ENCODE results near the gene DEPDC7. TPM values are rescaled to one million over a fixed set of nuclear protein-coding genes. Genes with fewer than 3 reads are reported as not detected.
"Not testable (repeated sequence)": the region's sequence is repeated elsewhere in the genome, so short reads cannot be mapped to it uniquely, and the experiment has no call there.

Gene DEPDC7
- total RNA-seq (1 to 10 TPM in 6 of 7 donors, under 1 TPM in 1; 0.69 to 3.2 (median 2.0) TPM), polyA plus RNA-seq (1 to 10 TPM in 1 of 2 donors, under 1 TPM in 1; 0.98 to 1.6 TPM)
- long read RNA-seq, donor 1, transcript DEPDC7-201 (9 exons, 1,755 nt): major isoform, 8 of 8 reads
- long read RNA-seq, donor 1, partial matches to known transcripts: 0 of 8 reads
- long read RNA-seq, donor 1, other reads (novel, unspliced or antisense): 0 of 8 reads
- long read RNA-seq, donor 2, transcript DEPDC7-201 (9 exons, 1,755 nt): major isoform, 9 of 10 reads
- long read RNA-seq, donor 2, partial matches to known transcripts: 0 of 10 reads
- long read RNA-seq, donor 2, other reads (novel, unspliced or antisense): 0 of 10 reads
- long read RNA-seq, donor 3, partial matches to known transcripts: 0 of 4 reads
- long read RNA-seq, donor 3, other reads (novel, unspliced or antisense): 2 of 4 reads

GRCh38 chr11:33015621-33016551 is at the start of gene DEPDC7:
Gene DEPDC7 (plus strand): TSS chr11:33015878. CDS start chr11:33015956, 78 bp downstream.
- H3K27ac ChIP-seq: peak within 1 kb of the TSS in 1 of 2 donors; percentile 63
- peaks cover 3% of the 10 kb centered on the region for H3K4me1 ChIP-seq (ENCODE audit: insufficient read depth)
- peak; percentile 87 to 96 (median 93) for DNase-seq
- peak within 1 kb of the TSS; percentile 51 for H3K4me3 ChIP-seq
- H3K27me3 ChIP-seq: no peaks in the 10 kb centered on the region
- H3K9me3 ChIP-seq: no peaks in the 10 kb centered on the region
- intact Hi-C loops (cut with DNase I): no loop called here
- no peaks in the 10 kb centered on the region for H3K36me3 ChIP-seq
- TF ChIP-seq POLR2A (IDR thresholded peaks at IDR 0.05) (peak; percentile 19), EP300 (IDR thresholded peaks at IDR 0.05) (no peak)
- 1 to 2% (median 2%) methylated on average over 43 to 89 of the region's 89 CpGs for WGBS, 3 donors

DNA sequence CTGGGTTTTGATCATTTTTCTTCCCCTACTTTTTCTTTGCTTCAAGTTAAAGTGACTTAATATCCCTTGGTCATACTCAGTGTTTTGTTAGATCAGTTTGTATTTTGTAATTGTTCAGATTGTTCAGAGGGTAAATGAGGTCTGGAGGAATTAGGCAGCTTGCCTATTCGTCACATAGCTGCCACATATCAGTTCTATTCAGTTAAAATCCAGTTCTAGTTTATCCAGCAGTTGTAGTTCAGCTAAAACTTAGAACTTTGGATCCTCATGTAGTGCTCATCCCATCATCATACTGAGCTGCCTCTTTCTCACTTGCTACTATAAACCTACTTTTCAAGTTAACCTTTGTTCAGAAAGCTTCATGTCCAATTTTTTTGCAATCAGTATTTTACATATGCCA is 47.1 kb upstream of the DEPDC7 start:
- no peak for DNase-seq
- TF ChIP-seq EP300 (IDR thresholded peaks at IDR 0.05): no peak
- TF ChIP-seq POLR2A (IDR thresholded peaks at IDR 0.05): no peak
- TF ChIP-seq, protein P1, sequence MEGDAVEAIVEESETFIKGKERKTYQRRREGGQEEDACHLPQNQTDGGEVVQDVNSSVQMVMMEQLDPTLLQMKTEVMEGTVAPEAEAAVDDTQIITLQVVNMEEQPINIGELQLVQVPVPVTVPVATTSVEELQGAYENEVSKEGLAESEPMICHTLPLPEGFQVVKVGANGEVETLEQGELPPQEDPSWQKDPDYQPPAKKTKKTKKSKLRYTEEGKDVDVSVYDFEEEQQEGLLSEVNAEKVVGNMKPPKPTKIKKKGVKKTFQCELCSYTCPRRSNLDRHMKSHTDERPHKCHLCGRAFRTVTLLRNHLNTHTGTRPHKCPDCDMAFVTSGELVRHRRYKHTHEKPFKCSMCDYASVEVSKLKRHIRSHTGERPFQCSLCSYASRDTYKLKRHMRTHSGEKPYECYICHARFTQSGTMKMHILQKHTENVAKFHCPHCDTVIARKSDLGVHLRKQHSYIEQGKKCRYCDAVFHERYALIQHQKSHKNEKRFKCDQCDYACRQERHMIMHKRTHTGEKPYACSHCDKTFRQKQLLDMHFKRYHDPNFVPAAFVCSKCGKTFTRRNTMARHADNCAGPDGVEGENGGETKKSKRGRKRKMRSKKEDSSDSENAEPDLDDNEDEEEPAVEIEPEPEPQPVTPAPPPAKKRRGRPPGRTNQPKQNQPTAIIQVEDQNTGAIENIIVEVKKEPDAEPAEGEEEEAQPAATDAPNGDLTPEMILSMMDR (IDR thresholded peaks at IDR 0.05): no peak
- no peak overlapping the region for H3K27ac ChIP-seq
- H3K4me1 ChIP-seq (ENCODE audit: insufficient read depth): no peaks in the 10 kb centered on the region
- intact Hi-C loops (cut with DNase I): loop anchor here in 3 of 4 donors (5.0 to 10.0 kb wide), 2 partner anchors 96 to 99 kb away; no protein-coding TSS in a partner anchor
- no peaks in the 10 kb centered on the region for H3K27me3 ChIP-seq
- 58 to 72% (median 63%) methylated on average over 1 of the region's 1 CpG for WGBS, 3 donors
- H3K36me3 ChIP-seq: no peaks in the 10 kb centered on the region
- no peak overlapping the region for H3K4me3 ChIP-seq
- no peaks in the 10 kb centered on the region for H3K9me3 ChIP-seq

DNA sequence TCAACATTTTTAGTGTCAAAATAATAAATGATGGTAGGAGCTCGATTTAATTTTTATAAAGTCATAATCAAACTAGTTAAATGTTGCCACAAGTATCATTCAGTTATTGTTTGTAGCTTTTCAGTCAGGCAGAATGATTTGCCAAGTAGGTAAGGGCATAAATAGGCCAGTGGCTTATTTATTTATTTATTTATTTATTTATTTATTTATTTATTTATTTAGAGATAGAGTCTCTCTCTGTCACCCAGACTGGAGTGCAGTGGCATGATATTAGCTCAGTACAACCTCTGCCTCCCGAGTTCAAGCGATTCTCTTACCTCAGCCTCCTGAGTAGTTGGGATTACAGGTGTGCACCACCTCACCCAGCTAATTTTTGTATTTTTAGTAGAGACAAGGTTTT is 43.4 kb upstream of the DEPDC7 start:
- 93 to 95% (median 94%) methylated on average over 3 of the region's 3 CpGs for WGBS, 3 donors
- H3K27me3 ChIP-seq; intact Hi-C loops (cut with DNase I); H3K4me1 ChIP-seq (ENCODE audit: insufficient read depth); H3K36me3 ChIP-seq; H3K4me3 ChIP-seq; H3K27ac ChIP-seq; H3K9me3 ChIP-seq; DNase-seq: not testable (repeated sequence)

DNA sequence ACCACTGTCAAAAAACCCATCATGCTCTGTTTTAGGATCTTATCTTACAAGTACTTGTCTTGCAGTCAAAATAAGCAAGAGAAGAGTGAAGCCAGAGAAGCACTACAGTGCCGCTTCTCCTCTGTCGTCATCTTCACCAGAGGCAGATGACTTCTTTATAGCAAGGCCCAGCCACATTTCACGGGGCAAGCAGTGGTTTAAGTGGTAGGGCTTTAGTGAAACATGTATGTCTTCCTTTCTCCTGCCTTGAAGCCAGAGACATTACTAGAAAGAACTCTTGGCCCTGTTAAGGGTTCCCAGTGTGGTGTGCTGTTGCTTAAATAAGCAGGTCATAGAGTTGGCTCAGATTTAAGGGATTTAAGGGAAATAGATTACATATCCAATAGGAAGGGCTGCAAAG is 42.9 kb upstream of the DEPDC7 start:
- Histone ChIP-seq H3K27ac (no peak overlapping the region), H3K4me3 (no peak overlapping the region), H3K27me3 (no peaks in the 10 kb centered on the region), H3K4me1 (ENCODE audit: insufficient read depth) (no peaks in the 10 kb centered on the region), H3K36me3 (no peaks in the 10 kb centered on the region), H3K9me3 (no peaks in the 10 kb centered on the region)
- intact Hi-C loops (cut with DNase I): no loop called here
- no peak for DNase-seq
- no peak for TF ChIP-seq POLR2A (IDR thresholded peaks at IDR 0.05)
- TF ChIP-seq, protein P1 (IDR thresholded peaks at IDR 0.05): no peak
- no peak for TF ChIP-seq EP300 (IDR thresholded peaks at IDR 0.05)
- whole genome bisulfite sequencing, 3 donors: 83 to 92% (median 91%) methylated on average over 3 of the region's 3 CpGs

- no peak overlapping the region for H3K4me3 ChIP-seq
- no peaks in the 10 kb centered on the region for H3K4me1 ChIP-seq (ENCODE audit: insufficient read depth)
- H3K27ac ChIP-seq: no peak overlapping the region
- WGBS, 3 donors: 76 to 82% (median 80%) methylated on average over 2 of the region's 2 CpGs
- H3K27me3 ChIP-seq: no peaks in the 10 kb centered on the region
- intact Hi-C loops (cut with DNase I): no loop called here
- no peaks in the 10 kb centered on the region for H3K36me3 ChIP-seq
- no peaks in the 10 kb centered on the region for H3K9me3 ChIP-seq
- no peak for TF ChIP-seq POLR2A (IDR thresholded peaks at IDR 0.05)
- TF ChIP-seq, protein P1 (IDR thresholded peaks at IDR 0.05): no peak
- no peak for TF ChIP-seq EP300 (IDR thresholded peaks at IDR 0.05)
- DNase-seq: no peak
Observed at GRCh38 chr11:32982626-32983025, 33.1 kb upstream of the DEPDC7 start.
